ENCODE measurements around the gene NTN5.

NTN5 gene

DNA sequence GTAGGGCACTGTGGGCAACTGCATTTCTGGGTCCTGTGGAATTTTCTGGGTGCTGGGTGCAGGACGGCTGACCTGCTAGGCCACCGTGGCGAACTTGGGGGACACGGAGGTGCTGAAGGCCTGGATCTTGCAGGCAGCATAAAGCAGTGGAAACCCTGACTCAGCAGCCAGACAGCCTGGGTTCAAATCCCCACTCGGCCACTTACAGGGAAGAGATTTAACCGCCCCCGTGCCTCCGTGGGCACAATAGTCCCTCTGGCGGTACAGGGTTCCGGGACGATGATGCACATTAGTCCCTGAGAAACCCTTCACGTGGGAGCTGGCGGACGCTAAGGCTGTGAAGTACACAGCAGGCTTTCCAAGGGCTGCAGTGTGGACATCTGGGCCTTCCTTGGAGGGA lies 60.9 kb downstream of the NTN5 start:
- no peak for DNase-seq

Data from NCI-H1417 treated with DMSO at 0.1 percent for 48 hours (cell line).